HepG2 (cell line): Measurements from ENCODE around the gene LMBRD2. TPM values are rescaled to one million over a fixed set of nuclear protein-coding genes. Genes with fewer than 3 reads are reported as not detected.
A peak's percentile ranks its signal among the peaks of the same experiment; 100 is the strongest.

Experiments
- ATAC-seq: fragments of 200-7000 bp; cut with Tn5 transposase; 3 replicates; pipeline ENCODE4 v1.9.1; 2020; ENCODE audit warnings: mild to moderate bottlenecking, moderate library complexity
- BruUV-seq: library from RNA; stranded (reverse); fragments of 400-500 nt; replicated peaks from 2 replicates; lab custom pipeline; 2021; lab: Mats Ljungman, UMichigan
- CTCF ChIA-PET: fragments of 300-600 bp; formaldehyde crosslinking; extraction: SDS; loops from one replicate; lab custom pipeline; 2021; ENCODE audit warnings: low total read pairs, inconsistent platforms, low intra/inter-chr PET ratio; lab: Yijun Ruan, JAX
- POLR2A ChIA-PET: fragments of 350-600 bp; sonication (Branson Sonifier 250); formaldehyde crosslinking; loops from one replicate; lab custom pipeline; 2020; ENCODE audit warnings: antibody characterized with exemption, inconsistent platforms; lab: Yijun Ruan, JAX
- DNase-seq: peaks from one replicate; pipeline ENCODE4 v3.0.0-alpha.2; 2015; ENCODE audit warnings: low spot score
- FAIRE-seq: peaks from 3 replicates; lab custom pipeline; 2011; peaks lifted over from hg19 to GRCh38; lab: Jason Lieb, UNC
- H2AFZ ChIP-seq: one replicate; pipeline ENCODE4 v1.6.1; 2011; ENCODE audit warnings: low read length, inconsistent platforms
- H3K27ac ChIP-seq: fragments of 300-600 bp; 3 replicates; pipeline ENCODE4 v1.8.0; 2011; ENCODE audit warnings: mixed run types, mild to moderate bottlenecking, mixed read lengths, low read length, inconsistent platforms; ENCODE audit not compliant: insufficient read depth; ENCODE audit errors: extremely low read length
- H3K27me3 ChIP-seq, 2 experiments: fragments of 200-600 bp in 1 of 2; 2 replicates in 1 of 2; 3 replicates in 1 of 2; pipeline versions ENCODE4 v1.6.0 to v1.8.0; 2011; ENCODE audit warnings: low read length in 2 of 2, mild to moderate bottlenecking in 2 of 2, moderate library complexity in 2 of 2, inconsistent platforms in 1 of 2; ENCODE audit not compliant: insufficient read depth in 2 of 2, control insufficient read depth in 1 of 2
- H3K36me3 ChIP-seq, 2 experiments: fragments of 200-600 bp in 1 of 2; replicated peaks in 1 of 2; 2 replicates in 1 of 2; 3 replicates in 1 of 2; pipeline versions ENCODE4 v1.5.1 to v1.8.0; 2011; ENCODE audit warnings: low read length in 2 of 2, inconsistent platforms in 1 of 2; ENCODE audit not compliant: insufficient read depth in 2 of 2, control insufficient read depth in 1 of 2
- H3K4me1 ChIP-seq: 2 replicates; pipeline ENCODE4 v1.5.1; 2012; ENCODE audit warnings: low read length, inconsistent platforms; ENCODE audit not compliant: insufficient read depth
- H3K4me2 ChIP-seq: 2 replicates; pipeline ENCODE4 v1.6.0; 2011; ENCODE audit warnings: low read depth, low read length, inconsistent platforms
- H3K4me3 ChIP-seq, 3 experiments: fragments of 200-600 bp in 1 of 3; sonication (generic), shearing (Covaris generic) in 1 of 3; replicated peaks in 1 of 3; 2 replicates each; pipeline ENCODE4 v1.5.1; 2011 to 2016; ENCODE audit warnings: low read length in 3 of 3, inconsistent platforms in 2 of 3, low read depth in 2 of 3, mild to moderate bottlenecking in 2 of 3, control low read depth in 1 of 3, mixed read lengths in 1 of 3; ENCODE audit not compliant: insufficient read depth in 1 of 3
- H3K79me2 ChIP-seq: one replicate; pipeline ENCODE4 v1.6.1; 2011; ENCODE audit warnings: low read length, inconsistent platforms; ENCODE audit not compliant: insufficient read depth
- H3K9ac ChIP-seq: 2 replicates; pipeline ENCODE4 v1.6.0; 2011; ENCODE audit warnings: mild to moderate bottlenecking, low read depth, low read length, inconsistent platforms; ENCODE audit not compliant: insufficient read depth
- H3K9me3 ChIP-seq: 2 replicates; pipeline ENCODE4 v1.5.1; 2012; ENCODE audit warnings: mild to moderate bottlenecking, low read length
- H4K20me1 ChIP-seq: 2 replicates; pipeline ENCODE4 v1.6.0; 2011; ENCODE audit warnings: inconsistent platforms, mild to moderate bottlenecking, low read length, moderate library complexity; ENCODE audit not compliant: insufficient read depth
- ARNT ChIP-seq: fragments of 450-650 bp; IDR thresholded peaks from 2 replicates; pipeline ENCODE4 v1.6.1; 2017
- ASH2L ChIP-seq: fragments of 300-600, 200-600 bp; sonication (generic); IDR thresholded peaks from 2 replicates; pipeline ENCODE4 v1.7.0; 2017; ENCODE audit warnings: low read depth, mild to moderate bottlenecking, moderate library complexity, mixed read lengths, low read length; ENCODE audit not compliant: insufficient read length
- ATF4 ChIP-seq, 2 experiments: fragments of 450-650 bp in 1 of 2; sonication (generic) in 1 of 2; formaldehyde crosslinking; IDR thresholded peaks; 2 replicates each; pipeline versions ENCODE4 v1.5.0 to v1.8.0; 2020 to 2022; ENCODE audit warnings: mild to moderate bottlenecking in 1 of 2, missing genetic modification reagents in 1 of 2
- CTCF ChIP-seq: sonication (generic); formaldehyde crosslinking; IDR thresholded peaks from 2 replicates; pipeline ENCODE4 v1.5.0; 2020; ENCODE audit warnings: mild to moderate bottlenecking, missing genetic modification reagents, moderate library complexity
- IRF2 ChIP-seq: IDR thresholded peaks from 2 replicates; pipeline ENCODE4 v1.6.1; 2018; ENCODE audit warnings: missing genetic modification reagents, missing compliant biosample characterization
- MLLT10 ChIP-seq: sonication (generic); formaldehyde crosslinking; IDR thresholded peaks from 2 replicates; pipeline ENCODE4 v1.4.0; 2020; ENCODE audit warnings: missing genetic modification reagents
- PAXIP1 ChIP-seq: sonication (generic); formaldehyde crosslinking; conservative IDR thresholded peaks from 2 replicates; pipeline ENCODE4 v1.4.0; 2020; ENCODE audit warnings: mild to moderate bottlenecking, missing genetic modification reagents, moderate library complexity
- RFX1 ChIP-seq: fragments of 450-650 bp; IDR thresholded peaks from 2 replicates; pipeline ENCODE4 v1.6.1; 2017
- RXRA ChIP-seq: sonication (generic); formaldehyde crosslinking; IDR thresholded peaks from 2 replicates; pipeline ENCODE4 v1.5.1; 2020; ENCODE audit warnings: missing genetic modification reagents
- STAG1 ChIP-seq: sonication (generic); formaldehyde crosslinking; IDR thresholded peaks from 2 replicates; pipeline ENCODE4 v1.4.0; 2020; ENCODE audit warnings: missing genetic modification reagents
- ZNF883 ChIP-seq: sonication (generic); formaldehyde crosslinking; IDR thresholded peaks from 2 replicates; pipeline ENCODE4 v1.5.1; 2020; ENCODE audit warnings: mild to moderate bottlenecking, missing genetic modification reagents; ENCODE audit errors: not compliant biosample characterization
- ZSCAN29 ChIP-seq: sonication (generic); formaldehyde crosslinking; conservative IDR thresholded peaks from 2 replicates; pipeline ENCODE4 v1.4.0; 2020; ENCODE audit warnings: mild to moderate bottlenecking, missing genetic modification reagents
- WGBS: methylation state at CpG from one replicate; pipeline ENCODE4 v1.1.6; 2017; ENCODE audit warnings: low lambda C conversion rate; 5-methylcytosine and 5-hydroxymethylcytosine counted together
- in situ Hi-C: cut with HindIII; loops from 2 replicates; pipeline ENCODE4 v1.10.0; 2017; ENCODE audit warnings: low pct_unique_long_range_greater_than_20kb; ENCODE audit not compliant: extremely low pct_ligation_motif_present
- intact Hi-C: fragments of 100-400 bp; cut with micrococcal nuclease; formaldehyde crosslinking; loops from one replicate; pipeline ENCODE4 v1.10.0; 2022; ENCODE audit not compliant: unreplicated experiment
- polyA plus RNA-seq, 8 experiments: library from polyadenylated mRNA; depleted of rRNA in 3 of 8; stranded (reverse) in 7 of 8; unstranded in 1 of 8; fragments of >200 nt; fragmentation: Illumina TruSeq in 4 of 8; extraction: Trizol in 4 of 8; gene quantifications; 2 replicates each; pipeline versions ENCODE4 v1.2.1 to v1.2.3, GENCODE V29; 2011 to 2016; ENCODE audit warnings: low read depth in 4 of 8, missing spikeins in 1 of 8, mixed read lengths in 1 of 8; ENCODE audit not compliant: insufficient read depth in 1 of 8
- total RNA-seq, 5 experiments: library from RNA; depleted of rRNA; stranded (reverse); fragments of >200 nt; fragmentation: Illumina TruSeq; extraction: Trizol; gene quantifications; 2 replicates each; pipeline ENCODE4 v1.2.3, GENCODE V29; 2016; ENCODE audit warnings: low read depth in 1 of 5

LMBRD2 gene
- total and polyA plus RNA-seq, 2 of the 13 experiments (the other 11 are each of a cell fraction or from before 2014, with no cell fraction given): 2.0 to 4.7 TPM

- TF ChIP-seq PAXIP1 (CRISPR knock-in tag) (no peak), ASH2L (no peak), ZSCAN29 (no peak), RXRA (no peak), RFX1 (no peak), MLLT10 (no peak), IRF2 (no peak), ZNF883 (CRISPR knock-in tag) (no peak)
These were observed 85.6 kb downstream of the LMBRD2 start (continued) for GRCh38 chr5:36066001-36066539.

- H4K20me1 ChIP-seq: no peaks in the 10 kb centered on the region
- POLR2A ChIA-PET: no interaction called here
- intact Hi-C loops (loop anchor here (1.0 kb wide), 1 partner anchor 205 kb away; no protein-coding TSS in a partner anchor), in situ Hi-C loops (loop anchor here (25.0 kb wide), 1 partner anchor 627 kb away; no protein-coding TSS in a partner anchor)
- no peaks in the 10 kb centered on the region for H3K36me3 ChIP-seq
- peaks cover 0 to 6% of the 10 kb centered on the region in 2 experiments; a peak in 1 of 5 replicates for H3K27me3 ChIP-seq
- CTCF ChIA-PET: interaction anchor here (0.6 kb wide), 1 partner anchor 447 kb away, joined by 3 read pairs; no protein-coding TSS in a partner anchor
- FAIRE-seq (no peak), ATAC-seq (peak; percentile 65), DNase-seq (no peak)
- no peak overlapping the region for H2AFZ ChIP-seq
- BruUV-seq: no TSS peak
- TF ChIP-seq STAG1 (CRISPR knock-in tag): peak; percentile 62
- TF ChIP-seq ATF4 (CRISPR knock-in tag; IDR thresholded peaks at IDR 0.05): peak in 1 of 2 experiments; percentile 52; a peak in 1 of 4 replicates
- peak; percentile 52 for TF ChIP-seq CTCF (CRISPR knock-in tag)
- no peak for TF ChIP-seq ARNT
- no peak overlapping the region for H3K4me3 ChIP-seq
- 18% methylated on average over 12 of the region's 12 CpGs for WGBS
- no peaks in the 10 kb centered on the region for H3K4me1 ChIP-seq
- H3K9me3 ChIP-seq: no peaks in the 10 kb centered on the region
- H3K79me2 ChIP-seq: no peaks in the 10 kb centered on the region
- H3K27ac ChIP-seq: no peak overlapping the region
- H3K9ac ChIP-seq: no peak overlapping the region
- H3K4me2 ChIP-seq: no peak overlapping the region
These were observed 91.2 kb downstream of the LMBRD2 start for GRCh38 chr5:36060420-36060887.
